ENCODE data around the gene COL6A2.

GRCh38 chr21:46128106-46128932, 30.4 kb downstream of the COL6A2 start:
- TF ChIP-seq CTCF (IDR thresholded peaks at IDR 0.05) (no peak), POLR2A (IDR thresholded peaks at IDR 0.05) (no peak)

All from uterus (tissue), 2 donors.